ENCODE measurements around the gene PPIF. TPM values are rescaled to one million over a fixed set of nuclear protein-coding genes. Genes with fewer than 3 reads are reported as not detected.

PPIF gene
- total and polyA plus RNA-seq, 2 donors, result 13.6 to 34.9 TPM

- WGBS, result 96% methylated on average over 22 of the region's 22 CpGs
- Histone ChIP-seq H3K27me3 (ENCODE audit: control insufficient read depth in 2 of 2, insufficient read depth in 1 of 2, low read length in 1 of 2) (no peaks in the 10 kb centered on the region), H3K27ac (ENCODE audit: low read depth in 1 of 2, low read length in 1 of 2) (no peak overlapping the region), H3K4me3 (ENCODE audit: low read length in 2 of 2) (no peak overlapping the region), H3K36me3 (ENCODE audit: control insufficient read depth in 2 of 2, insufficient read depth in 2 of 2, low read length in 1 of 2) (no peaks in the 10 kb centered on the region), H3K4me1 (ENCODE audit: control insufficient read depth in 2 of 2, insufficient read depth in 2 of 2, low read length in 2 of 2) (peaks cover 0 to 3% of the 10 kb centered on the region in 2 donors), H3K9me3 (ENCODE audit: control insufficient read depth in 2 of 2, insufficient read depth in 1 of 2, low read length in 1 of 2) (no peaks in the 10 kb centered on the region)
- DNase-seq (ENCODE audit: low read depth in 6 of 9, low spot score in 9 of 9), result no peak
These were observed 31.6 kb downstream of the PPIF start for GRCh38 chr10:79378647-79379511.

- peaks cover 0 to 3% of the 10 kb centered on the region in 2 donors for H3K4me1 ChIP-seq (ENCODE audit: control insufficient read depth in 2 of 2, insufficient read depth in 2 of 2, low read length in 2 of 2)
- H3K27me3 ChIP-seq (ENCODE audit: control insufficient read depth in 2 of 2, insufficient read depth in 1 of 2, low read length in 1 of 2), result no peaks in the 10 kb centered on the region
- no peaks in the 10 kb centered on the region for H3K9me3 ChIP-seq (ENCODE audit: control insufficient read depth in 2 of 2, insufficient read depth in 1 of 2, low read length in 1 of 2)
- no peak overlapping the region for H3K4me3 ChIP-seq (ENCODE audit: low read length in 2 of 2)
- no peaks in the 10 kb centered on the region for H3K36me3 ChIP-seq (ENCODE audit: control insufficient read depth in 2 of 2, insufficient read depth in 2 of 2, low read length in 1 of 2)
- 93% methylated on average over 9 of the region's 9 CpGs for WGBS
- H3K27ac ChIP-seq (ENCODE audit: low read depth in 1 of 2, low read length in 1 of 2), result no peak overlapping the region
- DNase-seq (ENCODE audit: low read depth in 6 of 9, low spot score in 9 of 9), result no peak
These were observed 32.3 kb downstream of the PPIF start for GRCh38 chr10:79379512-79380124.

- DNase-seq (ENCODE audit: low read depth in 6 of 9, low spot score in 9 of 9), result no peak
- 86% methylated on average over 14 of the region's 14 CpGs for WGBS
These were observed 33.1 kb downstream of the PPIF start for GRCh38 chr10:79380125-79380945.

GRCh38 chr10:79380946-79381721, 33.9 kb downstream of the PPIF start:
- H3K36me3 ChIP-seq (ENCODE audit: control insufficient read depth in 2 of 2, insufficient read depth in 2 of 2, low read length in 1 of 2), result no peaks in the 10 kb centered on the region
- no peak overlapping the region for H3K4me3 ChIP-seq (ENCODE audit: low read length in 2 of 2)
- H3K27me3 ChIP-seq (ENCODE audit: control insufficient read depth in 2 of 2, insufficient read depth in 1 of 2, low read length in 1 of 2), result no peaks in the 10 kb centered on the region
- WGBS, result 94% methylated on average over 9 of the region's 9 CpGs
- H3K4me1 ChIP-seq (ENCODE audit: control insufficient read depth in 2 of 2, insufficient read depth in 2 of 2, low read length in 2 of 2), result no peaks in the 10 kb centered on the region
- no peaks in the 10 kb centered on the region for H3K9me3 ChIP-seq (ENCODE audit: control insufficient read depth in 2 of 2, insufficient read depth in 1 of 2, low read length in 1 of 2)
- DNase-seq (ENCODE audit: low read depth in 6 of 9, low spot score in 9 of 9), result no peak
- H3K27ac ChIP-seq (ENCODE audit: low read depth in 1 of 2, low read length in 1 of 2), result no peak overlapping the region

More at GRCh38 chr10:79380125-79380945, 33.1 kb downstream of the PPIF start:
- Histone ChIP-seq H3K27ac (ENCODE audit: low read depth in 1 of 2, low read length in 1 of 2) (no peak overlapping the region), H3K4me3 (ENCODE audit: low read length in 2 of 2) (no peak overlapping the region), H3K27me3 (ENCODE audit: control insufficient read depth in 2 of 2, insufficient read depth in 1 of 2, low read length in 1 of 2) (no peaks in the 10 kb centered on the region), H3K9me3 (ENCODE audit: control insufficient read depth in 2 of 2, insufficient read depth in 1 of 2, low read length in 1 of 2) (no peaks in the 10 kb centered on the region), H3K36me3 (ENCODE audit: control insufficient read depth in 2 of 2, insufficient read depth in 2 of 2, low read length in 1 of 2) (no peaks in the 10 kb centered on the region), H3K4me1 (ENCODE audit: control insufficient read depth in 2 of 2, insufficient read depth in 2 of 2, low read length in 2 of 2) (no peaks in the 10 kb centered on the region)

GRCh38 chr10:79381804-79382221, 34.5 kb downstream of the PPIF start:
- no peaks in the 10 kb centered on the region for H3K27me3 ChIP-seq (ENCODE audit: control insufficient read depth in 2 of 2, insufficient read depth in 1 of 2, low read length in 1 of 2)
- no peak overlapping the region for H3K4me3 ChIP-seq (ENCODE audit: low read length in 2 of 2)
- WGBS, result 95% methylated on average over 11 of the region's 11 CpGs
- H3K4me1 ChIP-seq (ENCODE audit: control insufficient read depth in 2 of 2, insufficient read depth in 2 of 2, low read length in 2 of 2), result no peaks in the 10 kb centered on the region
- H3K9me3 ChIP-seq (ENCODE audit: control insufficient read depth in 2 of 2, insufficient read depth in 1 of 2, low read length in 1 of 2), result no peaks in the 10 kb centered on the region
- DNase-seq (ENCODE audit: low read depth in 6 of 9, low spot score in 9 of 9), result no peak
- H3K36me3 ChIP-seq (ENCODE audit: control insufficient read depth in 2 of 2, insufficient read depth in 2 of 2, low read length in 1 of 2), result no peaks in the 10 kb centered on the region
- no peak overlapping the region for H3K27ac ChIP-seq (ENCODE audit: low read depth in 1 of 2, low read length in 1 of 2)

GRCh38 chr10:79382491-79382941, 35.2 kb downstream of the PPIF start:
- H3K9me3 ChIP-seq (ENCODE audit: control insufficient read depth in 2 of 2, insufficient read depth in 1 of 2, low read length in 1 of 2), result no peaks in the 10 kb centered on the region
- H3K27ac ChIP-seq (ENCODE audit: low read depth in 1 of 2, low read length in 1 of 2), result no peak overlapping the region
- H3K4me1 ChIP-seq (ENCODE audit: control insufficient read depth in 2 of 2, insufficient read depth in 2 of 2, low read length in 2 of 2), result no peaks in the 10 kb centered on the region
- no peak for DNase-seq (ENCODE audit: low read depth in 6 of 9, low spot score in 9 of 9)
- no peaks in the 10 kb centered on the region for H3K27me3 ChIP-seq (ENCODE audit: control insufficient read depth in 2 of 2, insufficient read depth in 1 of 2, low read length in 1 of 2)
- H3K4me3 ChIP-seq (ENCODE audit: low read length in 2 of 2), result no peak overlapping the region
- no peaks in the 10 kb centered on the region for H3K36me3 ChIP-seq (ENCODE audit: control insufficient read depth in 2 of 2, insufficient read depth in 2 of 2, low read length in 1 of 2)
- 95% methylated on average over 18 of the region's 18 CpGs for WGBS

- Histone ChIP-seq H3K4me1 (ENCODE audit: control insufficient read depth in 2 of 2, insufficient read depth in 2 of 2, low read length in 2 of 2) (no peaks in the 10 kb centered on the region), H3K9me3 (ENCODE audit: control insufficient read depth in 2 of 2, insufficient read depth in 1 of 2, low read length in 1 of 2) (no peaks in the 10 kb centered on the region), H3K36me3 (ENCODE audit: control insufficient read depth in 2 of 2, insufficient read depth in 2 of 2, low read length in 1 of 2) (no peaks in the 10 kb centered on the region), H3K27me3 (ENCODE audit: control insufficient read depth in 2 of 2, insufficient read depth in 1 of 2, low read length in 1 of 2) (no peaks in the 10 kb centered on the region), H3K27ac (ENCODE audit: low read depth in 1 of 2, low read length in 1 of 2) (no peak overlapping the region), H3K4me3 (ENCODE audit: low read length in 2 of 2) (no peak overlapping the region)
- WGBS, result 97% methylated on average over 12 of the region's 12 CpGs
- no peak for DNase-seq (ENCODE audit: low read depth in 6 of 9, low spot score in 9 of 9)
These were observed 36.8 kb downstream of the PPIF start for GRCh38 chr10:79383974-79384606.

GRCh38 chr10:79384773-79385391, 37.6 kb downstream of the PPIF start:
- Histone ChIP-seq H3K27me3 (ENCODE audit: control insufficient read depth in 2 of 2, insufficient read depth in 1 of 2, low read length in 1 of 2) (no peaks in the 10 kb centered on the region), H3K4me3 (ENCODE audit: low read length in 2 of 2) (no peak overlapping the region), H3K27ac (ENCODE audit: low read depth in 1 of 2, low read length in 1 of 2) (no peak overlapping the region), H3K9me3 (ENCODE audit: control insufficient read depth in 2 of 2, insufficient read depth in 1 of 2, low read length in 1 of 2) (no peaks in the 10 kb centered on the region), H3K4me1 (ENCODE audit: control insufficient read depth in 2 of 2, insufficient read depth in 2 of 2, low read length in 2 of 2) (no peaks in the 10 kb centered on the region), H3K36me3 (ENCODE audit: control insufficient read depth in 2 of 2, insufficient read depth in 2 of 2, low read length in 1 of 2) (no peaks in the 10 kb centered on the region)
- no peak for DNase-seq (ENCODE audit: low read depth in 6 of 9, low spot score in 9 of 9)
- 93% methylated on average over 14 of the region's 14 CpGs for WGBS

Data from thymus (tissue), 11 donors.